Mucosa of descending colon (tissue), 3 donors: ENCODE data around the gene C1QL1. TPM values are rescaled to one million over a fixed set of nuclear protein-coding genes. Genes with fewer than 3 reads are reported as not detected.

Experiments
- ATAC-seq: fragments of 200-7000 bp; cut with Tn5 transposase; one replicate; pipeline ENCODE4 v1.9.1; 2020; ENCODE audit warnings: mild to moderate bottlenecking, moderate library complexity
- DNase-seq, 3 donors: peaks; one replicate each; pipeline ENCODE4 v3.0.0-alpha.2; 2020
- H3K36me3 ChIP-seq: fragments of 200-600 bp; one replicate; pipeline ENCODE4 v1.8.0; 2021; ENCODE audit warnings: low read depth, mild to moderate bottlenecking
- H3K4me1 ChIP-seq: fragments of 200-600 bp; one replicate; pipeline ENCODE4 v1.8.0; 2021; ENCODE audit warnings: low read depth, mild to moderate bottlenecking
- H3K4me3 ChIP-seq: fragments of 200-600 bp; one replicate; pipeline ENCODE4 v1.8.0; 2021; ENCODE audit warnings: mild to moderate bottlenecking
- H3K9me3 ChIP-seq: fragments of 200-600 bp; one replicate; pipeline ENCODE4 v1.8.0; 2021; ENCODE audit warnings: mild to moderate bottlenecking
- CTCF ChIP-seq: fragments of 200-600 bp; IDR thresholded peaks from one replicate; pipeline ENCODE4 v1.8.0; 2022; ENCODE audit warnings: antibody characterized with exemption, mild to moderate bottlenecking
- intact Hi-C, 2 donors: fragments of 100-400 bp; cut with DNase I in 1 of 2; cut with micrococcal nuclease in 1 of 2; formaldehyde crosslinking; loops; one replicate each; pipeline versions ENCODE4 v1.11.0 to v1.11.1; 2022; cut with DNase I, micrococcal nuclease
- total RNA-seq, 3 donors: library from RNA; stranded (reverse); fragmentation: NEBNext Ultra II Directional in 2 of 3; extraction: Animal tissue kit (Norgen Biotek cat#: 25700) in 2 of 3; gene quantifications; one replicate each; pipeline versions ENCODE4 v1.2.1 to v1.2.4, GENCODE V29; 2021 to 2023
- donor health status: DM: no; HTN: no; CAD: no; lungs with moderate emphysema.
- donor health status: DM: no; HTN: no; CAD: no.
- donor health status: DM: no; HTN: yes; CAD: no.

C1QL1 gene
- total RNA-seq, 3 donors from 2014 or later = 0.29 to 6.5 (median 0.60) TPM

DNA sequence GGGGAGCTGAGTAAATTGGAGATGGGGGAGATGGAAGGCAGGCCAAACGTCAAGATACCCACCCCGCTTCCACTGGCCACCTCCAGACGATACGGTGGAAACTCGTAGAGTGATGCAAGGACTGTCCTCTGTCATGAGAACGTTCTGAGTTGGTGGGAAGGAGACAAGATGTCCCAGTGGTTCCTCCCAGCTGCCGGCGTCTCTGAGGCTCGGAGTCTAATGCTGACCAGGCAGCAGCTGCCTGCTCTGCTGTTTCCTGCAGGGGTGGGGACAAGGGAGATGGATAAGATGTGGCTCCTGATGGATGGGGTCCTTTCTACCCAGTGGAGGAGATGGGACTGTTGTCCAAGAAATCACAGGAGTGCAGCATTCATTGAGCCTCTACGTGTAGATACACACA is 28.2 kb upstream of the C1QL1 start:
- Histone ChIP-seq H3K36me3 (no peaks in the 10 kb centered on the region), H3K4me3 (no peak overlapping the region), H3K9me3 (peaks cover 7% of the 10 kb centered on the region), H3K4me1 (no peaks in the 10 kb centered on the region)
- no peak for DNase-seq
- intact Hi-C loops = no loop called here
- TF ChIP-seq CTCF = no peak
- ATAC-seq = no peak

DNA sequence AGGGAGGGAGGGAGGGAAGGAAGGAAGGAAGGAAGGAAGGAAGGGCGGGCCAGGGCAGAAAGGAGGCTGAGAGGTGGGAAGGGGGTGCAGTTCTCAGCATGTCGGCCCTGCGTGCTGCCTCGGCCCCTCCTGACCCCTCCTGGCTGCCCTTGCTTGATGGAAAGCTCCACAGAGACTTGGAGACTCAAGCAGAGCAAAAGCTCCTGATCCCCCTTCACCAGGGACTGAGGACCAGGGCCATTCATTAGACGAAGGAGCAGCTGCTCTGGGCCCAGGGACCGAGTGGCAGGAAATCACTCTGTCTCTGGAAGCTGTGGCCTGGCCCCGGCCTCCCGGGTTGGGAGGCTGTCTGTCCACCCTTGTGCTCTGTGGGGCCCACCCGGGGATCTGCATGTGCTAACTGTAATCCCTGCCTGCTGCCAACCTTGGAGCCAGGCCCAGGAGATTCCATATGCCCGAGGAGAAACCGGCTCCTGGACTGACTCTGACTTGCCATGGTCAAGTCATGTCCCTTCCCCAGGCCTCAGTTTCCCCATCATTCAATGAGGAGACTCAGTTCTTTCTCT is 27.4 kb upstream of the C1QL1 start:
- H3K9me3 ChIP-seq = peaks cover 7% of the 10 kb centered on the region
- DNase-seq = no peak
- intact Hi-C loops = no loop called here
- no peaks in the 10 kb centered on the region for H3K36me3 ChIP-seq
- no peak overlapping the region for H3K4me3 ChIP-seq
- H3K4me1 ChIP-seq = no peaks in the 10 kb centered on the region
- ATAC-seq = no peak
- TF ChIP-seq CTCF = no peak

DNA sequence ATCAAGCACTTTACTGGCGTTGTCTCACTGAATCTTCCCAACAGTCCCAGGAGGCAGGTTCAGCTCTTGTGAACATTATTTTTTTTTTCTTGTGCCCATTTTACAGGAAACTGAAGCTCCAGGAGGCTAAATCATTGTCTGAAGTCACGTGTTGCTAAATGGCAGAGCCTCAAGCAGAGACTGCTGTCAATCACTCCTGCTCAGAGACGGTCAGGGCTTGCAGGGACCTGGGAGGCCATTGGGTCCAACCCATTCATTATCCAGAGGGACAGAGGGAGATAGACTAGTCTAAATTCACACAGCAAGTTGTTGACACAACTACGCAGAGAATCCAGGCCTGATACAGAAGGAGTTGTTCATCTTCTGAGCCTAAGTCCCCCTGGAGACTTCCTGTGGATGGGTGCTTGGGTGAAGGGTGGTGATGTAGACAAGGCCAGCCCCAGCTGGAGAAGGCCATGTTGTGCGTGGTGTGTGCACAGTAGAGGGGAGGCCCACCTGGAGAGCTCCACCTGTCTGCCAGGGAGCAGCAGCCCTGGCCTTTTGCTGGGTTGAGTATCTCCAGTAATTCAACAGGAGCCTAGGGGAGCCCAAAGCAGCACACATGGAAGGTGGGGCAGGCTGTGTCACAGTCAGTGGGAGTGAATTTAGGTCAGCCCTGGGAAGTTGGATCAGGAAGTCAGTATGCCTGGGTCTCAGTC is 24.3 kb upstream of the C1QL1 start:
- no peak for TF ChIP-seq CTCF
- intact Hi-C loops = no loop called here
- Histone ChIP-seq H3K9me3 (no peaks in the 10 kb centered on the region), H3K4me1 (no peaks in the 10 kb centered on the region), H3K36me3 (no peaks in the 10 kb centered on the region), H3K4me3 (no peak overlapping the region)
- no peak for ATAC-seq
- DNase-seq = no peak

GRCh38 chr17:44990994-44991393 is 22.9 kb upstream of the C1QL1 start:
- intact Hi-C loops = no loop called here
- no peak for DNase-seq
- H3K36me3 ChIP-seq = no peaks in the 10 kb centered on the region
- H3K4me3 ChIP-seq = no peak overlapping the region
- no peaks in the 10 kb centered on the region for H3K4me1 ChIP-seq
- H3K9me3 ChIP-seq = no peaks in the 10 kb centered on the region
- TF ChIP-seq CTCF = no peak
- no peak for ATAC-seq

GRCh38 chr17:44989552-44990138 is 21.5 kb upstream of the C1QL1 start:
- intact Hi-C loops = no loop called here
- no peak for DNase-seq

More at GRCh38 chr17:44989552-44990138, 21.5 kb upstream of the C1QL1 start:
- Histone ChIP-seq H3K4me1 (no peaks in the 10 kb centered on the region), H3K36me3 (no peaks in the 10 kb centered on the region), H3K9me3 (no peaks in the 10 kb centered on the region), H3K4me3 (no peak overlapping the region)
- ATAC-seq = no peak
- TF ChIP-seq CTCF = no peak
